DMS 273 treated with DMSO at 0.1 percent for 48 hours (cell line): ENCODE results near the gene KCNIP4.
A peak's percentile ranks its signal among the peaks of the same experiment; 100 is the strongest.
"Not testable (repeated sequence)": the region's sequence is repeated elsewhere in the genome, so short reads cannot be mapped to it uniquely, and the experiment has no call there.

Experiments used
- DNase-seq: peaks from one replicate; lab custom pipeline; 2025; lab: John Stamatoyannopoulos, UW

KCNIP4 gene

GRCh38 chr4:21352354-21352753, 596.2 kb downstream of the KCNIP4 start:
- DNase-seq: not testable (repeated sequence)

GRCh38 chr4:21347142-21347541, 601.4 kb downstream of the KCNIP4 start:
- no peak for DNase-seq

- DNase-seq: no peak
These were observed 620.4 kb downstream of the KCNIP4 start for GRCh38 chr4:21327976-21328700.

GRCh38 chr4:21320034-21320433, 628.5 kb downstream of the KCNIP4 start:
- no peak for DNase-seq

GRCh38 chr4:21307709-21308108, 640.9 kb downstream of the KCNIP4 start:
- no peak for DNase-seq

- DNase-seq: no peak
These were observed 644.1 kb downstream of the KCNIP4 start for GRCh38 chr4:21304540-21304887.

- DNase-seq: no peak
These were observed 658.0 kb downstream of the KCNIP4 start for GRCh38 chr4:21290562-21290961.

GRCh38 chr4:21276046-21276445, 672.5 kb downstream of the KCNIP4 start:
- no peak for DNase-seq

- no peak for DNase-seq
These were observed 677.0 kb downstream of the KCNIP4 start for GRCh38 chr4:21271439-21272052.

- DNase-seq: peak; percentile 34
These were observed 700.2 kb downstream of the KCNIP4 start for GRCh38 chr4:21248331-21248730.

- no peak for DNase-seq
These were observed 706.4 kb downstream of the KCNIP4 start for GRCh38 chr4:21242163-21242562.

GRCh38 chr4:21226637-21227538, 721.7 kb downstream of the KCNIP4 start:
- no peak for DNase-seq

- DNase-seq: no peak
These were observed 736.7 kb downstream of the KCNIP4 start for GRCh38 chr4:21211846-21212245.

- DNase-seq: no peak
These were observed 738.7 kb downstream of the KCNIP4 start for GRCh38 chr4:21209860-21210259.

- DNase-seq: no peak
These were observed 742.6 kb downstream of the KCNIP4 start for GRCh38 chr4:21205821-21206531.

- DNase-seq: no peak
These were observed 745.2 kb downstream of the KCNIP4 start for GRCh38 chr4:21203416-21203815.

GRCh38 chr4:21202959-21203358, 745.6 kb downstream of the KCNIP4 start:
- DNase-seq: no peak

GRCh38 chr4:21198683-21199082, 749.9 kb downstream of the KCNIP4 start:
- no peak for DNase-seq

- DNase-seq: no peak
These were observed 752.9 kb downstream of the KCNIP4 start for GRCh38 chr4:21195682-21196081.

- no peak for DNase-seq
These were observed 756.2 kb downstream of the KCNIP4 start for GRCh38 chr4:21192367-21192766.

GRCh38 chr4:21191317-21191716, 757.3 kb downstream of the KCNIP4 start:
- no peak for DNase-seq

GRCh38 chr4:21184788-21185187, 763.8 kb downstream of the KCNIP4 start:
- DNase-seq: no peak
